SK-N-SH (cell line): ENCODE data around the gene GNG12. TPM values are rescaled to one million over a fixed set of nuclear protein-coding genes. Genes with fewer than 3 reads are reported as not detected.

ENCODE experiments used
- CTCF ChIA-PET: fragments of 300-600, 350-600 bp; formaldehyde crosslinking; extraction: SDS; loops from one replicate; lab custom pipeline; 2021; lab: Yijun Ruan, JAX
- POLR2A ChIA-PET: fragments of 350-600 bp; sonication (Branson Sonifier 250); formaldehyde crosslinking; extraction: SDS; loops from one replicate; lab custom pipeline; 2020; ENCODE audit warnings: antibody characterized with exemption, inconsistent platforms; lab: Yijun Ruan, JAX
- DNase-seq: peaks from one replicate; pipeline ENCODE4 v3.0.0; 2012
- H2AFZ ChIP-seq: fragments of 200-600 bp; sonication (generic); 2 replicates; pipeline ENCODE4 v1.8.1; 2016; ENCODE audit warnings: antibody characterized with exemption, mild to moderate bottlenecking, low read depth
- H3F3A ChIP-seq: fragments of 200-600 bp; sonication (generic); replicated peaks from 2 replicates; pipeline ENCODE3; 2016; ENCODE audit warnings: antibody characterized with exemption, mild to moderate bottlenecking; ENCODE audit not compliant: insufficient read depth
- H3K27ac ChIP-seq, 2 experiments: fragments of 200-500 bp in 1 of 2; fragments of 200-600 bp in 1 of 2; sonication (Bioruptor generic) in 1 of 2; sonication (generic), shearing (Covaris generic) in 1 of 2; 2 replicates each; pipeline versions ENCODE4 v1.5.1 to v1.6.1; 2014 to 2016; ENCODE audit warnings: low read depth in 2 of 2, inconsistent platforms in 1 of 2, low read length in 1 of 2, mild to moderate bottlenecking in 1 of 2, mixed read lengths in 1 of 2
- H3K27me3 ChIP-seq: fragments of 200-600 bp; sonication (generic), shearing (Covaris generic); 2 replicates; pipeline ENCODE4 v1.6.1; 2016; ENCODE audit warnings: mixed run types; ENCODE audit not compliant: insufficient read depth
- H3K36me3 ChIP-seq, 2 experiments: fragments of 200-500 bp in 1 of 2; fragments of 200-600 bp in 1 of 2; sonication (Bioruptor generic) in 1 of 2; sonication (generic) in 1 of 2; replicated peaks in 1 of 2; 2 replicates each; pipeline versions ENCODE3 to v1.5.1; 2014 to 2016; ENCODE audit warnings: low read length in 1 of 2, mild to moderate bottlenecking in 1 of 2; ENCODE audit not compliant: insufficient read depth in 2 of 2, control insufficient read depth in 1 of 2
- H3K4me1 ChIP-seq, 2 experiments: fragments of 200-500 bp in 1 of 2; fragments of 200-600 bp in 1 of 2; sonication (Bioruptor generic) in 1 of 2; sonication (generic), shearing (Covaris generic) in 1 of 2; 2 replicates each; pipeline versions ENCODE4 v1.5.1 to v1.6.1; 2014 to 2016; ENCODE audit warnings: low read depth in 1 of 2, low read length in 1 of 2, mixed run types in 1 of 2; ENCODE audit not compliant: insufficient read depth in 2 of 2, control insufficient read depth in 1 of 2
- H3K4me2 ChIP-seq: fragments of 200-600 bp; sonication (generic), shearing (Covaris generic); 2 replicates; pipeline ENCODE4 v1.6.1; 2017; ENCODE audit warnings: mixed run types
- H3K4me3 ChIP-seq, 2 experiments: fragments of 200-500 bp in 1 of 2; fragments of 200-600 bp in 1 of 2; sonication (Bioruptor generic) in 1 of 2; sonication (generic), shearing (Covaris generic) in 1 of 2; 2 replicates each; pipeline versions ENCODE4 v1.5.1 to v1.8.1; 2014 to 2016; ENCODE audit warnings: low read depth in 2 of 2, inconsistent platforms in 1 of 2, low read length in 1 of 2, mild to moderate bottlenecking in 1 of 2, mixed read lengths in 1 of 2, moderate library complexity in 1 of 2
- H3K79me2 ChIP-seq: fragments of 200-600 bp; sonication (generic); 2 replicates; pipeline ENCODE4 v1.8.1; 2017; ENCODE audit warnings: mild to moderate bottlenecking; ENCODE audit not compliant: insufficient read depth
- H3K9ac ChIP-seq: fragments of 200-600 bp; sonication (generic); 2 replicates; pipeline ENCODE4 v1.6.1; 2017; ENCODE audit warnings: mixed run types
- H3K9me2 ChIP-seq: fragments of 200-600 bp; sonication (generic); 2 replicates; pipeline ENCODE4 v1.6.1; 2017; ENCODE audit warnings: mixed run types
- H3K9me3 ChIP-seq: fragments of 200-600 bp; sonication (generic); 2 replicates; pipeline ENCODE4 v1.6.1; 2017; ENCODE audit warnings: mixed run types, mild to moderate bottlenecking, moderate library complexity
- H4K20me1 ChIP-seq: fragments of 200-600 bp; sonication (generic); 2 replicates; pipeline ENCODE4 v1.6.1; 2017; ENCODE audit warnings: mild to moderate bottlenecking, mixed run types; ENCODE audit not compliant: insufficient read depth
- EZH2phosphoT487 ChIP-seq: fragments of 200-600 bp; sonication (generic); IDR thresholded peaks from 2 replicates; pipeline ENCODE4 v1.6.1; 2017; ENCODE audit warnings: low read depth, mixed run types, mild to moderate bottlenecking, antibody characterized with exemption, moderate library complexity, borderline replicate concordance
- FOXJ3 ChIP-seq: sonication (generic); formaldehyde crosslinking; IDR thresholded peaks from 2 replicates; pipeline ENCODE4 v1.5.1; 2020; ENCODE audit warnings: mild to moderate bottlenecking, missing genetic modification reagents
- MXI1 ChIP-seq: IDR thresholded peaks from 2 replicates; pipeline ENCODE4 v1.6.1; 2012; ENCODE audit warnings: mild to moderate bottlenecking, low read depth, low read length, improper control_type of control experiment
- NRF1 ChIP-seq: IDR thresholded peaks from 2 replicates; pipeline ENCODE4 v1.6.1; 2012; ENCODE audit warnings: low read depth, mild to moderate bottlenecking, low read length
- POLR2AphosphoS5 ChIP-seq: IDR thresholded peaks from 2 replicates; pipeline ENCODE4 v1.6.1; 2012; ENCODE audit warnings: low read depth, low read length
- RCOR1 ChIP-seq: fragments of 150-350 bp; IDR thresholded peaks from 2 replicates; pipeline ENCODE4 v1.6.1; 2017; ENCODE audit warnings: antibody characterized with exemption, low read length
- WGBS: methylation state at CpG from one replicate; pipeline ENCODE4 v1.1.6; 2017; ENCODE audit warnings: low lambda C conversion rate; 5-methylcytosine and 5-hydroxymethylcytosine counted together
- polyA plus RNA-seq, 3 experiments: library from polyadenylated mRNA; depleted of rRNA; stranded (reverse); fragments of >200 nt; gene quantifications; 2 replicates each; pipeline ENCODE4 v1.2.3, GENCODE V29; 2012
- TF ChIP-seq, protein P1 (sequence below): IDR thresholded peaks from 2 replicates; pipeline ENCODE4; 2012
- TF ChIP-seq, protein P2 (sequence below): fragments of 150-350 bp; IDR thresholded peaks from 2 replicates; pipeline ENCODE4 v1.6.1; 2016; ENCODE audit warnings: mild to moderate bottlenecking, low read depth, low read length
- TF ChIP-seq, protein P3 (sequence below): IDR thresholded peaks from 2 replicates; pipeline ENCODE4 v1.6.1; 2012; ENCODE audit warnings: mild to moderate bottlenecking, low read depth, low read length, moderate library complexity

GNG12 gene
- polyA plus RNA-seq, 1 of the 3 experiments (the other 2 are of a cell fraction), result 41.2 TPM

DNA sequence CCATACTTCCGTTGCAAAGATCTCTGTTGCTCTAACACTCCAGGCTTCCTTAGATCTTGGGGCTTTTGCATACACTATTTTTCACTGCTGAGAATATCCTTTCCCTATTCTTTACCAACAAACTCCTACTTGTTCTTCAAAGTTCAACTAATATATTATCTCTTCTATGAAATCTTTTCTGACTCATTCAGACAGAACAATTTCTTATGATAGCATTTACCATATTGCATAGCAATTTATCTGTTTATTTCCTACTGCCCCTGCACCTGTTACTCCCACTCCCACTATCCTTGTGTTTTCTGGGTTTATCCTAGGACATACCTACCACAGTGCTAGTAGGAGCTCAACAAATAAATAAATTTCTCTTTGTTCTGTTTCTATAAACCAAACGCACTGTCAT lies 137.3 kb downstream of the GNG12 start:
- Histone ChIP-seq H4K20me1 (no peaks in the 10 kb centered on the region), H3K4me2 (no peak overlapping the region), H3K9me2 (no peaks in the 10 kb centered on the region), H3F3A (peaks cover 22% of the 10 kb centered on the region), H2AFZ (no peak overlapping the region), H3K9ac (no peak overlapping the region), H3K4me3 (no peak overlapping the region), H3K79me2 (no peaks in the 10 kb centered on the region), H3K9me3 (no peaks in the 10 kb centered on the region), H3K27ac (no peak overlapping the region), H3K27me3 (no peaks in the 10 kb centered on the region), H3K36me3 (no peaks in the 10 kb centered on the region), H3K4me1 (peaks cover 0 to 7% of the 10 kb centered on the region in 2 experiments; a peak in 1 of 4 replicates)
- CTCF ChIA-PET, result interaction anchor here (1.0 to 1.7 kb wide), 3 partner anchors 9 to 71 kb away, joined by 3 to 7 read pairs (median 4); no protein-coding TSS in a partner anchor
- DNase-seq, result no peak
- POLR2A ChIA-PET, result no interaction called here
- 87% methylated on average over 2 of the region's 2 CpGs for WGBS
- TF ChIP-seq FOXJ3 (CRISPR knock-in tag) (no peak), NRF1 (no peak), RCOR1 (no peak), EZH2phosphoT487 (no peak)

DNA sequence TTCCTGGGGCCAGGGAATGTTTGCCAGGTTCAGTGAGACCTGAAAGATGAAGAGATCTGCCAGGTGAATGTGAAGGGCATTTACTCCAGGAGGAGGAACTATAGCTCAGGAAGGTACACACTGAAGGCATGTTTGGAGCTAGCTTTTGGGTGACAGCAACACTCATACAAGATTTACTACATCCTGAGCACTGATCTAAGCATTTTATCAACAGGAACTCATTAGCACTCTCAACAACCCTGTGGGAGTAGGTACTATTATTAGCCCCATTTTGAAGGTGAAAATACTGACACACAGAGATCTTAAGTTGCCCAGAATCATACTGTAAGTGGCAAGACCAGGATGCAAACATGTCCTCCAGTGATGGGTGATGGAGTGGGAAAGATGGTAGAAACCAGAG lies 141.6 kb downstream of the GNG12 start:
- CTCF ChIA-PET, result interaction anchor here (1.0 to 10.1 kb wide), 7 partner anchors 9 to 159 kb away, joined by 3 to 100 read pairs (median 6); no protein-coding TSS in a partner anchor

More for the DNA sequence above, 141.6 kb downstream of the GNG12 start:
- no peak overlapping the region for H3K4me3 ChIP-seq
- no peak for DNase-seq
- H3K9me2 ChIP-seq, result no peaks in the 10 kb centered on the region
- H3K9me3 ChIP-seq, result no peaks in the 10 kb centered on the region
- H3F3A ChIP-seq, result peaks cover 56% of the 10 kb centered on the region
- H4K20me1 ChIP-seq, result peaks cover 24% of the 10 kb centered on the region
- POLR2A ChIA-PET, result no interaction called here
- TF ChIP-seq NRF1, result no peak
- TF ChIP-seq RCOR1, result no peak
- TF ChIP-seq POLR2AphosphoS5, result peak; percentile 33; the same call in 1 of the 2 replicates
- TF ChIP-seq, protein P1, sequence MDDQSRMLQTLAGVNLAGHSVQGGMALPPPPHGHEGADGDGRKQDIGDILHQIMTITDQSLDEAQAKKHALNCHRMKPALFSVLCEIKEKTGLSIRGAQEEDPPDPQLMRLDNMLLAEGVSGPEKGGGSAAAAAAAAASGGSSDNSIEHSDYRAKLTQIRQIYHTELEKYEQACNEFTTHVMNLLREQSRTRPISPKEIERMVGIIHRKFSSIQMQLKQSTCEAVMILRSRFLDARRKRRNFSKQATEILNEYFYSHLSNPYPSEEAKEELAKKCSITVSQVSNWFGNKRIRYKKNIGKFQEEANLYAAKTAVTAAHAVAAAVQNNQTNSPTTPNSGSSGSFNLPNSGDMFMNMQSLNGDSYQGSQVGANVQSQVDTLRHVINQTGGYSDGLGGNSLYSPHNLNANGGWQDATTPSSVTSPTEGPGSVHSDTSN, result no peak
- TF ChIP-seq, protein P2, sequence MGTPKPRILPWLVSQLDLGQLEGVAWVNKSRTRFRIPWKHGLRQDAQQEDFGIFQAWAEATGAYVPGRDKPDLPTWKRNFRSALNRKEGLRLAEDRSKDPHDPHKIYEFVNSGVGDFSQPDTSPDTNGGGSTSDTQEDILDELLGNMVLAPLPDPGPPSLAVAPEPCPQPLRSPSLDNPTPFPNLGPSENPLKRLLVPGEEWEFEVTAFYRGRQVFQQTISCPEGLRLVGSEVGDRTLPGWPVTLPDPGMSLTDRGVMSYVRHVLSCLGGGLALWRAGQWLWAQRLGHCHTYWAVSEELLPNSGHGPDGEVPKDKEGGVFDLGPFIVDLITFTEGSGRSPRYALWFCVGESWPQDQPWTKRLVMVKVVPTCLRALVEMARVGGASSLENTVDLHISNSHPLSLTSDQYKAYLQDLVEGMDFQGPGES, result no peak
- TF ChIP-seq, protein P3, sequence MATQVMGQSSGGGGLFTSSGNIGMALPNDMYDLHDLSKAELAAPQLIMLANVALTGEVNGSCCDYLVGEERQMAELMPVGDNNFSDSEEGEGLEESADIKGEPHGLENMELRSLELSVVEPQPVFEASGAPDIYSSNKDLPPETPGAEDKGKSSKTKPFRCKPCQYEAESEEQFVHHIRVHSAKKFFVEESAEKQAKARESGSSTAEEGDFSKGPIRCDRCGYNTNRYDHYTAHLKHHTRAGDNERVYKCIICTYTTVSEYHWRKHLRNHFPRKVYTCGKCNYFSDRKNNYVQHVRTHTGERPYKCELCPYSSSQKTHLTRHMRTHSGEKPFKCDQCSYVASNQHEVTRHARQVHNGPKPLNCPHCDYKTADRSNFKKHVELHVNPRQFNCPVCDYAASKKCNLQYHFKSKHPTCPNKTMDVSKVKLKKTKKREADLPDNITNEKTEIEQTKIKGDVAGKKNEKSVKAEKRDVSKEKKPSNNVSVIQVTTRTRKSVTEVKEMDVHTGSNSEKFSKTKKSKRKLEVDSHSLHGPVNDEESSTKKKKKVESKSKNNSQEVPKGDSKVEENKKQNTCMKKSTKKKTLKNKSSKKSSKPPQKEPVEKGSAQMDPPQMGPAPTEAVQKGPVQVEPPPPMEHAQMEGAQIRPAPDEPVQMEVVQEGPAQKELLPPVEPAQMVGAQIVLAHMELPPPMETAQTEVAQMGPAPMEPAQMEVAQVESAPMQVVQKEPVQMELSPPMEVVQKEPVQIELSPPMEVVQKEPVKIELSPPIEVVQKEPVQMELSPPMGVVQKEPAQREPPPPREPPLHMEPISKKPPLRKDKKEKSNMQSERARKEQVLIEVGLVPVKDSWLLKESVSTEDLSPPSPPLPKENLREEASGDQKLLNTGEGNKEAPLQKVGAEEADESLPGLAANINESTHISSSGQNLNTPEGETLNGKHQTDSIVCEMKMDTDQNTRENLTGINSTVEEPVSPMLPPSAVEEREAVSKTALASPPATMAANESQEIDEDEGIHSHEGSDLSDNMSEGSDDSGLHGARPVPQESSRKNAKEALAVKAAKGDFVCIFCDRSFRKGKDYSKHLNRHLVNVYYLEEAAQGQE, result no peak
- no peak for TF ChIP-seq MXI1
- peak overlapping the region in 1 of 2 experiments; percentile 96; a peak in 1 of 4 replicates for H3K27ac ChIP-seq
- peaks cover 36 to 38% of the 10 kb centered on the region in 2 experiments for H3K36me3 ChIP-seq
- no peak overlapping the region for H3K4me2 ChIP-seq
- H3K27me3 ChIP-seq, result no peaks in the 10 kb centered on the region
- peaks cover 17% of the 10 kb centered on the region for H3K79me2 ChIP-seq
- peaks cover 9 to 14% of the 10 kb centered on the region in 2 experiments; a peak in 3 of 4 replicates for H3K4me1 ChIP-seq
- no peak overlapping the region for H3K9ac ChIP-seq
- no peak overlapping the region for H2AFZ ChIP-seq
